ENCODE data around the gene SIK1. TPM values are rescaled to one million over a fixed set of nuclear protein-coding genes. Genes with fewer than 3 reads are reported as not detected.
"Not testable (repeated sequence)": the region's sequence is repeated elsewhere in the genome, so short reads cannot be mapped to it uniquely, and the experiment has no call there.

The SIK1 gene
- total RNA-seq, 2 experiments from 2014 or later, result 314 to 317 TPM

DNA sequence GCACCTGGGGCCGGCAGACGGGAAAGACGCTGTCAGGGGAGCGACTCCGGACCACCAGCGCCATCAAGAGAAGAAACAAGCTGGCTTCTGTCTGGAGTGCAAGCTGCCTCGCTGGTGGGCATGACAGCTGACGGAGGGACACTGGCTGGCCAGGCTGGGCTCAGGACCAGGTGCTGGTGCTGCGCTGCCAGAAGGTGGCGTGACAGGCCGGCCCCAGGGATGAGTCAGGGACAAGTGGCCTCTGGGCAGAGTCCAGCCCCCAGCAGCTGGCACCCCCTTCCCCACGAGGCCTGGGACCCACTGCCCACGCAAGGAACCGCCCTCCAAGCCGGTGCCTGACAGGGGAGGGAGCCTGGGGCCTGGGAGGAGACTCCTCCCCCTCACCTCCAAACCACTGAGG lies 7.5 kb downstream of the SIK1 start:
- ATAC-seq (ENCODE audit: poor library complexity); H3K9me3 ChIP-seq (ENCODE audit: control insufficient read depth in 1 of 2, insufficient read depth in 1 of 2, low read length in 2 of 2); H3K9me3 Mint-ChIP-seq; H3K4me3 ChIP-seq (ENCODE audit: low read length); H3K36me3 ChIP-seq (ENCODE audit: insufficient read depth, low read length); H3K36me3 Mint-ChIP-seq (ENCODE audit: low read depth); H3K4me1 Mint-ChIP-seq (ENCODE audit: low read depth); H3K27me3 Mint-ChIP-seq; H3K27ac Mint-ChIP-seq; DNase-seq; intact Hi-C loops (cut with DNase I, micrococcal nuclease); POLR2A ChIA-PET; H3K27ac ChIP-seq (ENCODE audit: low read depth in 1 of 2, low read length in 2 of 2); CTCF ChIA-PET; H3K27me3 ChIP-seq (ENCODE audit: control insufficient read depth in 1 of 2, insufficient read depth in 2 of 2, low read length in 2 of 2); H3K4me1 ChIP-seq (ENCODE audit: insufficient read depth, low read length); H3K4me3 Mint-ChIP-seq: not testable (repeated sequence)

DNA sequence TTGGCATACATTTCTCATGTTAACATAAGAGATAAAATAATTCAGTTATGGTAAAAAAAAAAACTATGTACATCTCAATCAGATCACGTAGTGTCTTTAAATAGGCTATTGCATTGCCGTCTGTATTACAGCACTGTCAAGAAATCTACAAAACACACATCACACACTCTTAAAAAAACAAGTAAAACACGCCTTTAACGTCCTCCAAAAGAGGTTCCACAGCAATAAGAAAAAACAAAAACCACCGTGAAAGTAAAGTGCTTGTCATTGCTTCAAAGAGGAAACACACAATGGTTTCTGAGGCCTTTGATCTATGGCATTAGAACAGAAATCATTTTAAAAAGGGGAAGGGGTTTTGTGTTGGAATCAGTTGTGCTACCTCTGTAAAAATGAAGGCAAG lies 12.4 kb downstream of the SIK1 start:
- H3K4me3 ChIP-seq (ENCODE audit: low read length); H3K4me1 Mint-ChIP-seq (ENCODE audit: low read depth); H3K36me3 ChIP-seq (ENCODE audit: insufficient read depth, low read length); POLR2A ChIA-PET; H3K9me3 Mint-ChIP-seq; H3K27me3 ChIP-seq (ENCODE audit: control insufficient read depth in 1 of 2, insufficient read depth in 2 of 2, low read length in 2 of 2); H3K27ac ChIP-seq (ENCODE audit: low read depth in 1 of 2, low read length in 2 of 2); H3K4me1 ChIP-seq (ENCODE audit: insufficient read depth, low read length); DNase-seq; CTCF ChIA-PET; H3K27me3 Mint-ChIP-seq; H3K36me3 Mint-ChIP-seq (ENCODE audit: low read depth); H3K9me3 ChIP-seq (ENCODE audit: control insufficient read depth in 1 of 2, insufficient read depth in 1 of 2, low read length in 2 of 2); intact Hi-C loops (cut with DNase I, micrococcal nuclease): not testable (repeated sequence)
- peak overlapping the region; percentile 27 for H3K4me3 Mint-ChIP-seq
- H3K27ac Mint-ChIP-seq, result peak overlapping the region; percentile 77
- ATAC-seq (ENCODE audit: poor library complexity), result peak; percentile 75

DNA sequence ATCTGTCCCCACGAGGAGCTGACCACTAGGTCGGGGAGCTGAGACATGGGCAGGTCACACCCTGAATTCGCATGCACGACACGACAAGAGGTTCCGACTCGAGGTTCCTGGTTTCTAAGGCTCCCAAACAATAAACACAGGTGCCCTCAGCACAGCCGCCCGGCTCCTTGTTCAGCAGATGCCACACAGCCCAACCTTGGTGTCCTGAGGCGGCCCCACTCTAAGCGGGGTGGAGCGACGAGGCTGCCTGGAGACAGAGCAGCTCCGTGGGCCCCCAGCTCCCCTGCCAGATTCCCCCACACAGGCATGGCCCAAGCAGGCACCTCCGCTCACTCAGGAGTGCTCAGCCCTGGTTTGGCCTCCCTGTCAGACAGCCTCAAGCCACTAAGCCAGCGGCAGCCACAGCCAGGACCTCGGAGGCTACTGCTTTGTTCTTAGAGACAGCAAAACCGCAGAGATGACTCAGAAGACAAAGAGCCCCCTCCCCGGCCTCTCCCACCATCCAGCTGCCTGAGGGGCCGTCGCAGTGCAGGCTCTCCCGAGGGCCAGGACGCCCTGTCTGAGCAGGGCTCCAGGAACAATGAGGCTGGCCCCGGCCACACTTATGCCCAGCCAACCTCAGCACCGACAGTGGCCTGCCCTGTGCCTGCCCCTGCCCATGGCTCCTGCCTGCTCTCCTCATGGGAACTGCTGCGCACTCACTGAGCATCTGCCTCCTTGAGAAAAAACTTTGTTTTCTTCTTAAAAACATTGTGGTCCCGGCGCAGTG lies 14.7 kb downstream of the SIK1 start:
- H3K9me3 Mint-ChIP-seq; H3K36me3 ChIP-seq (ENCODE audit: insufficient read depth, low read length); H3K4me1 ChIP-seq (ENCODE audit: insufficient read depth, low read length); DNase-seq; POLR2A ChIA-PET; H3K27me3 ChIP-seq (ENCODE audit: control insufficient read depth in 1 of 2, insufficient read depth in 2 of 2, low read length in 2 of 2); intact Hi-C loops (cut with DNase I, micrococcal nuclease); H3K4me3 Mint-ChIP-seq; CTCF ChIA-PET; H3K9me3 ChIP-seq (ENCODE audit: control insufficient read depth in 1 of 2, insufficient read depth in 1 of 2, low read length in 2 of 2); H3K4me3 ChIP-seq (ENCODE audit: low read length); H3K4me1 Mint-ChIP-seq (ENCODE audit: low read depth); H3K27me3 Mint-ChIP-seq; H3K27ac ChIP-seq (ENCODE audit: low read depth in 1 of 2, low read length in 2 of 2); H3K27ac Mint-ChIP-seq; H3K36me3 Mint-ChIP-seq (ENCODE audit: low read depth); ATAC-seq (ENCODE audit: poor library complexity): not testable (repeated sequence)

DNA sequence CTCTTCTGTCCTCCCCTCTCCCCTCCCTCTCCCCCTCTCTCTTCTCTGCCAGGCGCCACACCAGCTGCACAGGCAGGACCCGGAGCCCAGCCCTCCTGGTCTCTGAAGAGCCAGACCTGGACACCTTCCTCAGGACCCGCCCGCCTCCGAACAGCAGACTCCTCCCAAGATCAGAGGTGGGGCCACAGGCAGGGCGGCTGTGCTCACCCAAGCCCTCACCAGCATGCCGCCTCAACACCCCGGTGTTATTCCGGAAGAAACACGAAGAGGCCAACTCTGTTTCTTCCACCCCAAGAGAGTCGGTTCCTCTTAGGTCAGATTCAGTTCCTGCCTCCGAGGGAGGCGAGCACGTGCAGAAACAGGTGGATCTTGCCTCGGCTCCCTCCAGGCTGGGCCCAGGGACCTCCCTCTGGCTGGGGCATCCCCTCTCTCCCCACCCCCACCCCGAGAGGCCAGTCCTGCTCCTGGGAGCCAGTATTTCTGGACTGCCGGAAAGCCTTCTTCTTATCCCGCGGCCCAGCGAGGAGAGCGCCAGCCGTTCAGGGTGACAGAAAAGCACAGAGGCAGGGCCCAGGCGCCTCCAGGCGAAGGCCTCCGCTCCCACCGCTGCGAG lies 16.4 kb downstream of the SIK1 start:
- H3K4me3 Mint-ChIP-seq; H3K27ac Mint-ChIP-seq; H3K27ac ChIP-seq (ENCODE audit: low read depth in 1 of 2, low read length in 2 of 2); H3K27me3 Mint-ChIP-seq; H3K27me3 ChIP-seq (ENCODE audit: control insufficient read depth in 1 of 2, insufficient read depth in 2 of 2, low read length in 2 of 2); H3K4me3 ChIP-seq (ENCODE audit: low read length); H3K36me3 ChIP-seq (ENCODE audit: insufficient read depth, low read length); DNase-seq; H3K4me1 Mint-ChIP-seq (ENCODE audit: low read depth); CTCF ChIA-PET; H3K9me3 ChIP-seq (ENCODE audit: control insufficient read depth in 1 of 2, insufficient read depth in 1 of 2, low read length in 2 of 2); intact Hi-C loops (cut with DNase I, micrococcal nuclease); H3K9me3 Mint-ChIP-seq; H3K36me3 Mint-ChIP-seq (ENCODE audit: low read depth); POLR2A ChIA-PET; H3K4me1 ChIP-seq (ENCODE audit: insufficient read depth, low read length): not testable (repeated sequence)
- ATAC-seq (ENCODE audit: poor library complexity), result peak; percentile 28

DNA sequence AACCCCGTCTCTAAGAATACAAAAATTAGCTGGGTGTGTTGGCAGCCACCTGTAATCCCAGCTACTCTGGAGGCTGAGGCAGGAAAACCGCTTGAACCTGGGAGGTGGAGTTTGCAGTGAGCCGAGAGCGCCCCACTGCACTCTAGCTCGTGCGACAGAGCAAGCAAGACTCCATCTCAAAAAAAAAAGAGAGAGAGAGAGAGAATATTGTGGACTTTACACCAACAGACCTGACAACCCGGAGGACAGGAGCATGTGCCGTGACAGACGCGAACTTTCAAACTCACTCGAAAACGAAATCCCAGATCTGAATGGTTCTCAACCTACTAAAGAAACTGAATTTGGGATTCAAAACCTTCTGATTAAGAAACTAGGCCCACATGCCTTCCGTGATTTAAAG lies 19.8 kb downstream of the SIK1 start:
- H3K9me3 Mint-ChIP-seq; H3K4me1 Mint-ChIP-seq (ENCODE audit: low read depth); CTCF ChIA-PET; intact Hi-C loops (cut with DNase I, micrococcal nuclease); ATAC-seq (ENCODE audit: poor library complexity); H3K4me1 ChIP-seq (ENCODE audit: insufficient read depth, low read length); H3K27me3 ChIP-seq (ENCODE audit: control insufficient read depth in 1 of 2, insufficient read depth in 2 of 2, low read length in 2 of 2); H3K27ac ChIP-seq (ENCODE audit: low read depth in 1 of 2, low read length in 2 of 2); H3K4me3 Mint-ChIP-seq; H3K27me3 Mint-ChIP-seq; H3K27ac Mint-ChIP-seq; H3K9me3 ChIP-seq (ENCODE audit: control insufficient read depth in 1 of 2, insufficient read depth in 1 of 2, low read length in 2 of 2); POLR2A ChIA-PET; DNase-seq; H3K4me3 ChIP-seq (ENCODE audit: low read length); H3K36me3 Mint-ChIP-seq (ENCODE audit: low read depth); H3K36me3 ChIP-seq (ENCODE audit: insufficient read depth, low read length): not testable (repeated sequence)

DNA sequence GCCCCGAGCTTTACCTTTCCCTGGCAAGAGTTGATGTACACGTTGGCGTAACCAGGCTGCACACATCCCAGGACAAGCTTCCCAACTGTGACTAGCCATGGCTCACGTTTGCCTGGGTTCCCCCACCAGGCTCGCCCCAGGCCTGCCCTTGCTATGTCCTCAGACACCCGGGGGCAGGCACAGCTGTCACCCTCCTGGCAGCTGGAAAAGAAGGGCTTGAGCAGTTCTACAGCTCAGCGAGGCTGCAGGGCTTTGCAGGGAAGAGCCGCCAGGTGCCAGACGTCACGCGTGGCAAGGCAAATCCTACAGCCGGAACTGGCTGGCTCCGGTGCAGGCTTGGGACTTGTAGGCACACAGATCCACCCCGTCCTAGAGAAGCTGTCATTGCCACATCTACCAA lies 22.5 kb downstream of the SIK1 start:
- H3K36me3 ChIP-seq (ENCODE audit: insufficient read depth, low read length); DNase-seq; POLR2A ChIA-PET; intact Hi-C loops (cut with DNase I, micrococcal nuclease); ATAC-seq (ENCODE audit: poor library complexity); H3K4me3 ChIP-seq (ENCODE audit: low read length); H3K9me3 Mint-ChIP-seq; CTCF ChIA-PET; H3K9me3 ChIP-seq (ENCODE audit: control insufficient read depth in 1 of 2, insufficient read depth in 1 of 2, low read length in 2 of 2); H3K27me3 ChIP-seq (ENCODE audit: control insufficient read depth in 1 of 2, insufficient read depth in 2 of 2, low read length in 2 of 2); H3K4me3 Mint-ChIP-seq; H3K27ac ChIP-seq (ENCODE audit: low read depth in 1 of 2, low read length in 2 of 2); H3K27ac Mint-ChIP-seq; H3K4me1 ChIP-seq (ENCODE audit: insufficient read depth, low read length); H3K36me3 Mint-ChIP-seq (ENCODE audit: low read depth); H3K27me3 Mint-ChIP-seq; H3K4me1 Mint-ChIP-seq (ENCODE audit: low read depth): not testable (repeated sequence)

DNA sequence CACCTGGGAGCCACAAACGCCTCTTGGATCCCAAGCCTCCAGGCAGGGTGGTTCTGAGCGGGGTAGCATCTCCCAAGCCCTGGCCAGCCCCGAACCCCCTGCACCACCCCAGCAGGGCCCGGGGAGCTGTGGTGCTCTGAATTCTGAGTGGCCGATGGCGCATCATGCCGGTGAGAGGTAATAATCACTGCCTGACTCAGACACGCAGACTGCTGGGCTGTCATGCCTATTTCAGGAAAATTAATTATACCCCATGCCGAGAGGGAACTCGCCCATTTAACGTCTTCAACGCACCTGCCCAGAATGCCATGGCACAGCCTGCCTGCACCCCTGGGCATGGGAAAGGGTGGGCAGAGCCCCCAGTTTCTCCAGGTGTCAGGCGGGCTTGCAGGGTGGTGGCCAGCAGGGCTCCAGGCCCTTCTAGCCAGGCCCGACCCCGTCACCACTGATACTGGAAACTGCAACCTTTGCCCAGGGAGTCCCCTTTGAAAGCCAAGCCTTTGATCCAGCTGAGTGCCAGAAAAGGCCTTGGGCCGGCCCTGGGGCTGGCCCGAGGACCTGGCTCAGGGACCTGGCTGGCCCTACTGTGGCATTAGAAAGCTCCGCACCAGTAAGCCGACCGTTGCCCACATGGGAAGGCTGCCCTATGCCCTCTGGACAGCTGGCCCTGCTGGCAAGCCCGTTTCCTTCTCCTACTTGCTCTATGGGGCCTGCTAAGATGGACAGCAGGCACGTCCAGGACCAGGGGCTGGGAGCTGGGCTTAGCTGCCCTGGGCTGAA lies 23.1 kb downstream of the SIK1 start:
- ATAC-seq (ENCODE audit: poor library complexity); H3K27me3 Mint-ChIP-seq; H3K4me1 Mint-ChIP-seq (ENCODE audit: low read depth); H3K36me3 Mint-ChIP-seq (ENCODE audit: low read depth); H3K27ac ChIP-seq (ENCODE audit: low read depth in 1 of 2, low read length in 2 of 2); H3K4me1 ChIP-seq (ENCODE audit: insufficient read depth, low read length); H3K4me3 ChIP-seq (ENCODE audit: low read length); H3K27ac Mint-ChIP-seq; intact Hi-C loops (cut with DNase I, micrococcal nuclease); H3K36me3 ChIP-seq (ENCODE audit: insufficient read depth, low read length); H3K4me3 Mint-ChIP-seq; H3K9me3 Mint-ChIP-seq; H3K27me3 ChIP-seq (ENCODE audit: control insufficient read depth in 1 of 2, insufficient read depth in 2 of 2, low read length in 2 of 2); H3K9me3 ChIP-seq (ENCODE audit: control insufficient read depth in 1 of 2, insufficient read depth in 1 of 2, low read length in 2 of 2); POLR2A ChIA-PET; CTCF ChIA-PET: not testable (repeated sequence)
- peak in 1 of 14 experiments; percentile 10 for DNase-seq
